Activated B cell treated with CpG ODN at 0.5 μM for 24 hours (primary cell): Measurements from ENCODE around the gene HIKESHI. TPM values are rescaled to one million over a fixed set of nuclear protein-coding genes. Genes with fewer than 3 reads are reported as not detected.

Experiments used
- ATAC-seq: fragments of 200-7000 bp; cut with Tn5 transposase; one replicate; pipeline ENCODE4 v1.10.0; 2021; ENCODE audit warnings: low read depth, mild to moderate bottlenecking, moderate library complexity
- CTCF ChIA-PET: fragments of 350-600 bp; sonication (Branson Sonifier 250); formaldehyde crosslinking; loops from one replicate; lab custom pipeline; 2021; ENCODE audit warnings: antibody characterized with exemption; lab: Charles Lee
- POLR2A ChIA-PET: fragments of 350-600 bp; sonication (Branson Sonifier 250); formaldehyde crosslinking; loops from one replicate; lab custom pipeline; 2021; ENCODE audit warnings: antibody characterized with exemption; lab: Charles Lee
- DNase-seq: peaks from one replicate; pipeline ENCODE4 v3.0.0; 2022
- H3K27ac Mint-ChIP-seq: one replicate; pipeline ENCODE4 v1.8.0; 2020; ENCODE audit warnings: mixed read lengths
- H3K27me3 Mint-ChIP-seq: one replicate; pipeline ENCODE4 v1.8.0; 2021; ENCODE audit warnings: mixed read lengths
- H3K36me3 Mint-ChIP-seq: one replicate; pipeline ENCODE4 v1.8.0; 2021; ENCODE audit warnings: low read depth, mixed read lengths
- H3K4me1 Mint-ChIP-seq: one replicate; pipeline ENCODE4 v1.8.0; 2021; ENCODE audit warnings: mixed read lengths
- H3K4me3 Mint-ChIP-seq: one replicate; pipeline ENCODE4 v1.8.0; 2020; ENCODE audit warnings: mild to moderate bottlenecking, mixed read lengths
- H3K9me3 Mint-ChIP-seq: one replicate; pipeline ENCODE4 v1.8.0; 2020; ENCODE audit warnings: mixed read lengths
- intact Hi-C: fragments of 100-400 bp; cut with micrococcal nuclease; formaldehyde crosslinking; loops from one replicate; pipeline ENCODE4 v1.15.1; 2024
- total RNA-seq: library from RNA; stranded (reverse); gene quantifications from 2 replicates; pipeline ENCODE4 v1.2.3, GENCODE V29; 2022
- TF ChIP-seq, protein P1 (sequence below): fragments of 200-600 bp; IDR thresholded peaks from one replicate; pipeline ENCODE4 v1.8.0; 2022; ENCODE audit warnings: antibody characterized with exemption, mild to moderate bottlenecking

HIKESHI gene
- total RNA-seq, 1 donor from 2014 or later, result 35.6 TPM

DNA sequence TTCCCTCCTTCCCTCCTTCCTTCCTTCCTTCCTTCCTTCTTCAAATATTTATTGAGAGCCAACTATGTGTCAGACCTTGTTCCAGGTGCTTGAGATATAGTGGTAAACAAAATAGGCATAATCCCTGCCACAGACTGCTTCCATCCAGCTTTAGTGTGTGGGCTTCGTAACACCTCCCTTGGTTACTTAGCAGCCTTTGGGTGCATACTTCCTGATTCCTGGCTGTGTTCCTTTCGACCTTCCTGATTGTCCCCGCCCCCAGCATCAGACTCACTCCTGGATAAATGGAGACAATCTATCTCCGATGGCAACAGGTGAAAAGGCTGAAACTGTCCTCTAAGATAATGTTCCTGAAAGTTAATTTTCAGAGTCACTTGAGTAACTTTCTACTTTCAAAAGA lies 86.2 kb downstream of the HIKESHI start:
- ChIA-PET POLR2A (interaction anchor here (0.5 kb wide), 1 partner anchor 230 kb away, joined by 3 read pairs; no protein-coding TSS in a partner anchor), CTCF (no interaction called here)
- no peak for DNase-seq
- intact Hi-C loops, result no loop called here
- Mint-ChIP-seq H3K9me3 (no peaks in the 10 kb centered on the region), H3K27ac (no peak overlapping the region), H3K4me1 (no peaks in the 10 kb centered on the region), H3K36me3 (no peaks in the 10 kb centered on the region), H3K4me3 (no peak overlapping the region), H3K27me3 (no peaks in the 10 kb centered on the region)
- TF ChIP-seq, protein P1, sequence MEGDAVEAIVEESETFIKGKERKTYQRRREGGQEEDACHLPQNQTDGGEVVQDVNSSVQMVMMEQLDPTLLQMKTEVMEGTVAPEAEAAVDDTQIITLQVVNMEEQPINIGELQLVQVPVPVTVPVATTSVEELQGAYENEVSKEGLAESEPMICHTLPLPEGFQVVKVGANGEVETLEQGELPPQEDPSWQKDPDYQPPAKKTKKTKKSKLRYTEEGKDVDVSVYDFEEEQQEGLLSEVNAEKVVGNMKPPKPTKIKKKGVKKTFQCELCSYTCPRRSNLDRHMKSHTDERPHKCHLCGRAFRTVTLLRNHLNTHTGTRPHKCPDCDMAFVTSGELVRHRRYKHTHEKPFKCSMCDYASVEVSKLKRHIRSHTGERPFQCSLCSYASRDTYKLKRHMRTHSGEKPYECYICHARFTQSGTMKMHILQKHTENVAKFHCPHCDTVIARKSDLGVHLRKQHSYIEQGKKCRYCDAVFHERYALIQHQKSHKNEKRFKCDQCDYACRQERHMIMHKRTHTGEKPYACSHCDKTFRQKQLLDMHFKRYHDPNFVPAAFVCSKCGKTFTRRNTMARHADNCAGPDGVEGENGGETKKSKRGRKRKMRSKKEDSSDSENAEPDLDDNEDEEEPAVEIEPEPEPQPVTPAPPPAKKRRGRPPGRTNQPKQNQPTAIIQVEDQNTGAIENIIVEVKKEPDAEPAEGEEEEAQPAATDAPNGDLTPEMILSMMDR, result no peak
- no peak for ATAC-seq

GRCh38 chr11:86390487-86390886 lies 88.4 kb downstream of the HIKESHI start:
- ChIA-PET CTCF (no interaction called here), POLR2A (no interaction called here)
- no peak for DNase-seq
- TF ChIP-seq, protein P1, result no peak
- ATAC-seq, result no peak
- Mint-ChIP-seq H3K27me3 (no peaks in the 10 kb centered on the region), H3K36me3 (no peaks in the 10 kb centered on the region), H3K4me3 (no peak overlapping the region), H3K27ac (no peak overlapping the region), H3K9me3 (no peaks in the 10 kb centered on the region), H3K4me1 (no peaks in the 10 kb centered on the region)
- intact Hi-C loops, result no loop called here

- no peak overlapping the region for H3K27ac Mint-ChIP-seq
- TF ChIP-seq, protein P1, result no peak
- H3K9me3 Mint-ChIP-seq, result no peaks in the 10 kb centered on the region
- H3K27me3 Mint-ChIP-seq, result no peaks in the 10 kb centered on the region
- ATAC-seq, result no peak
- no peaks in the 10 kb centered on the region for H3K4me1 Mint-ChIP-seq
- ChIA-PET POLR2A (no interaction called here), CTCF (interaction anchor here (0.9 kb wide), 1 partner anchor 540 kb away, joined by 3 read pairs; the partner anchor contains the start of gene CCDC83)
- no peak for DNase-seq
- no peak overlapping the region for H3K4me3 Mint-ChIP-seq
- no peaks in the 10 kb centered on the region for H3K36me3 Mint-ChIP-seq
- intact Hi-C loops, result no loop called here
Observed at GRCh38 chr11:86395061-86395551, 93.1 kb downstream of the HIKESHI start.

Other genes with a start within 250 kb of the HIKESHI start
- gene PICALM, start 233.2 kb upstream of the HIKESHI start, total RNA-seq, result 118 and 139 TPM in 2 replicates
- gene EED, start 57.5 kb upstream of the HIKESHI start, total RNA-seq, result 55.2 and 63.7 TPM in 2 replicates
- 0.61 and 0.82 TPM in 2 replicates for gene CCDC81, start 72.6 kb downstream of the HIKESHI start, total RNA-seq